Aorta (tissue), 5 donors: ENCODE data around the gene NF1. TPM values are rescaled to one million over a fixed set of nuclear protein-coding genes. Genes with fewer than 3 reads are reported as not detected.
A peak's percentile ranks its signal among the peaks of the same experiment; 100 is the strongest.

Experiments used
- ATAC-seq: fragments of 200-7000 bp; cut with Tn5 transposase; one replicate; pipeline ENCODE4 v1.9.1; 2022; ENCODE audit warnings: moderate library complexity; ENCODE audit not compliant: low FRiP score
- DNase-seq, 2 donors: peaks; one replicate each; pipeline ENCODE4 v3.0.0-alpha.2; 2020
- H3K27ac ChIP-seq, 2 donors: one replicate each; pipeline ENCODE4 v1.5.1; 2013; ENCODE audit warnings: low read length in 2 of 2, mild to moderate bottlenecking in 2 of 2, moderate library complexity in 2 of 2, control low read depth in 1 of 2, inconsistent platforms in 1 of 2, low read depth in 1 of 2
- H3K27me3 ChIP-seq, 2 donors: one replicate each; pipeline ENCODE4 v1.6.1; 2013; ENCODE audit warnings: control low read depth in 1 of 2, low read length in 1 of 2, mild to moderate bottlenecking in 1 of 2, moderate library complexity in 1 of 2; ENCODE audit not compliant: insufficient read depth in 2 of 2, control insufficient read depth in 1 of 2
- H3K36me3 ChIP-seq, 2 donors: one replicate each; pipeline ENCODE4 v1.6.1; 2013; ENCODE audit warnings: control low read depth in 1 of 2, low read length in 1 of 2, mild to moderate bottlenecking in 1 of 2; ENCODE audit not compliant: insufficient read depth in 2 of 2, control insufficient read depth in 1 of 2
- H3K4me1 ChIP-seq, 2 donors: one replicate each; pipeline ENCODE4 v1.6.1; 2013; ENCODE audit warnings: low read length in 2 of 2, control low read depth in 1 of 2, mild to moderate bottlenecking in 1 of 2, moderate library complexity in 1 of 2; ENCODE audit not compliant: insufficient read depth in 2 of 2, control insufficient read depth in 1 of 2
- H3K4me3 ChIP-seq, 2 donors: one replicate each; pipeline ENCODE4 v1.5.1; 2013; ENCODE audit warnings: low read length in 2 of 2, control low read depth in 1 of 2, mild to moderate bottlenecking in 1 of 2
- H3K9me3 ChIP-seq: one replicate; pipeline ENCODE4 v1.6.1; 2013; ENCODE audit warnings: mild to moderate bottlenecking, low read length; ENCODE audit not compliant: control insufficient read depth
- WGBS, 2 donors: extraction: QIAGEN DNeasy Blood & Tissue Kit; methylation state at CpG; one replicate each; pipeline ENCODE4 v1.1.7; 2013; 5-methylcytosine and 5-hydroxymethylcytosine counted together
- intact Hi-C, 2 donors: fragments of 100-400 bp; cut with DNase I; formaldehyde crosslinking; loops; one replicate each; pipeline versions ENCODE4 v1.14.2 to v1.15.0; 2022
- polyA plus RNA-seq, 2 donors: library from polyadenylated mRNA; stranded (reverse); fragments of 200-250 nt; gene quantifications; one replicate each; pipeline ENCODE4 v1.2.3, GENCODE V29; 2013
- total RNA-seq, 2 donors: library from RNA; stranded (reverse); fragmentation: NEBNext Ultra II Directional; extraction: Animal tissue kit (Norgen Biotek cat#: 25700); gene quantifications; one replicate each; pipeline ENCODE4 v1.2.1, GENCODE V29; 2021
- donor health status: healthy with polysubstance abuse.
- donor health status: Bipolar disorder and iron deficiency.
- donor health status: DM: no; HTN: no; CAD: no.
- donor health status: DM: no; HTN: no; CAD: no.
- donor health status: DM: yes; HTN: yes; CAD: no.

Gene NF1
- total and polyA plus RNA-seq, 4 donors: 4.1 to 93.9 (median 45.0) TPM

DNA sequence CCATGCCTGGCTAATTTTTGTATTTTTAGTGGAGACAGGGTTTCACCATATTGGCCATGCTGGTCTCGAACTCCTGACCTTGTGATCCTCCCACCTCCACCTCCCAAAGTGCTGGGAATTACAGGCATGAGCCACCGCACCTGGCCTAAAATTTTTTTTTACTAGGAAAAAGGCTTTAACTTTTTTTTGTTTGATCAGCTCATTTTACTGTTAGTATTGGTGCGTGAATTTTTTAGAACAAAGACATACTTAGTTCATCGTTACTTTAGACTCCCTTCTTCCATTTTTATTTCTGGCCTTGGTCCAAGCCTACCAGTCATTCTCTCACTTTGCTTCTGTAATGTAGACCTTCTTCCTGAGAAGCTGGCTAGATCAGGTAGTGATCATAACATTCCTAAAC, 271.3 kb downstream of the NF1 start:
- Histone ChIP-seq H3K27ac (no peak overlapping the region), H3K27me3 (no peaks in the 10 kb centered on the region), H3K4me3 (no peak overlapping the region), H3K4me1 (no peaks in the 10 kb centered on the region), H3K36me3 (peaks cover 0 to 2% of the 10 kb centered on the region in 2 donors), H3K9me3 (no peaks in the 10 kb centered on the region)
- WGBS, 2 donors: 98 to 99% methylated on average over 4 of the region's 4 CpGs
- intact Hi-C loops: no loop called here
- DNase-seq (no peak), ATAC-seq (no peak)

GRCh38 chr17:31369266-31369665, 274.5 kb downstream of the NF1 start:
- Histone ChIP-seq H3K4me1 (no peaks in the 10 kb centered on the region), H3K36me3 (peaks cover 2 to 3% of the 10 kb centered on the region in 2 donors), H3K27ac (no peak overlapping the region), H3K9me3 (no peaks in the 10 kb centered on the region), H3K4me3 (no peak overlapping the region), H3K27me3 (no peaks in the 10 kb centered on the region)
- DNase-seq: no peak
- ATAC-seq: no peak
- intact Hi-C loops: no loop called here

GRCh38 chr17:31371511-31372097, 276.8 kb downstream of the NF1 start:
- ATAC-seq (no peak), DNase-seq (no peak)
- Histone ChIP-seq H3K27ac (no peak overlapping the region), H3K27me3 (no peaks in the 10 kb centered on the region), H3K9me3 (no peaks in the 10 kb centered on the region), H3K4me1 (no peaks in the 10 kb centered on the region), H3K4me3 (no peak overlapping the region), H3K36me3 (peaks cover 2 to 3% of the 10 kb centered on the region in 2 donors)
- WGBS, 2 donors: 32% methylated on average over 4 of the region's 4 CpGs
- intact Hi-C loops: no loop called here

DNA sequence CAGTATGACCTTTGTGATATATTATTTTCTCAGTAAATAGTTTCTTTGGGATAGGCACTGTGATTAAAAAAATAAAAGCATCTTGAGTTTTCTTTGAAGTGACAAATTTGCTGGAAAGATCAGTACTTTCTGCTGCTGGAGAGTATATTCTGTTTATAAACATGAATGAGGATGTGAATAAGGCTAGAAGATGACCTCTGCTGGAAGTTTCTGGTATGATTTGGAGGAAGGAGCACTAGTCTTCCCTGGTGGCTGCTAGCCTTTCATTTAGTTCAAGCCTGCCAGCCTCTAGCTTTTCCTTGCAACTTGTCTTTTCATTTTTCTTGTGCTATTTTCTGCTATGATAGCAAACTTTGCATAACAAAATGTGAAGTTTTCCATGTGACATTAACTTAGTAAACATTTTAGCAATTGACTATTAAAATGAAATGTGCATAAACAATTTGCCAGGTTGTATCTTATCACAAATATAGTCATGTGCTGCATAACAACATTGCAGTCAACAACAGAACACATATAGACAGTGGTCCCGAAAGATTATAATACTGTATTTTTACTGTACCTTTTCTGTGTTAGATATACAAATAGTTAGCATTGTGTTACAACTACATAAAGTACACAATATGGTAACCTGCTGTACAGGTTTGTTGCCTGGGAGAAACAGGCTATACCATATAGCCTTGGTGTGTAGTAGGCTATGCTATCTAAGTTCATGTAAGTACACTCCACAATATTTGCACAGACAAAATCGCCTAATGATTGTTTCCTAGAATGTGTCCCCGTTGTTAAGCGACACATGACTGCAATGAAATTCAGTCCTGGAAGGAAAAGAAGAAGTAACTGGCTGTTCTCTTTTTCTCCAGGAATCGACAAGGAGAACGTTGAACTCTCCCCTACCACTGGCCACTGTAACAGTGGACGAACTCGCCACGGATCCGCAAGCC, 278.6 kb downstream of the NF1 start:
- Histone ChIP-seq H3K36me3 (peaks cover 2 to 3% of the 10 kb centered on the region in 2 donors), H3K4me3 (no peak overlapping the region), H3K27me3 (no peaks in the 10 kb centered on the region), H3K27ac (no peak overlapping the region), H3K9me3 (no peaks in the 10 kb centered on the region), H3K4me1 (no peaks in the 10 kb centered on the region)
- 90 to 91% methylated on average over 10 of the region's 10 CpGs for WGBS, 2 donors
- intact Hi-C loops: no loop called here
- ATAC-seq (peak; percentile 65), DNase-seq (no peak)

DNA sequence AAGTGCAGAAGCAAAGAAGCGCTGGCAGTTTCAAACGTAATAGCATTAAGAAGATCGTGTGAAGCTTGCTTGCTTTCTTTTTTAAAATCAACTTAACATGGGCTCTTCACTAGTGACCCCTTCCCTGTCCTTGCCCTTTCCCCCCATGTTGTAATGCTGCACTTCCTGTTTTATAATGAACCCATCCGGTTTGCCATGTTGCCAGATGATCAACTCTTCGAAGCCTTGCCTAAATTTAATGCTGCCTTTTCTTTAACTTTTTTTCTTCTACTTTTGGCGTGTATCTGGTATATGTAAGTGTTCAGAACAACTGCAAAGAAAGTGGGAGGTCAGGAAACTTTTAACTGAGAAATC, 279.3 kb downstream of the NF1 start:
- Histone ChIP-seq H3K9me3 (no peaks in the 10 kb centered on the region), H3K27ac (no peak overlapping the region), H3K4me3 (no peak overlapping the region), H3K4me1 (no peaks in the 10 kb centered on the region), H3K36me3 (peaks cover 2 to 3% of the 10 kb centered on the region in 2 donors), H3K27me3 (no peaks in the 10 kb centered on the region)
- 81 to 82% methylated on average over 6 of the region's 6 CpGs for WGBS, 2 donors
- no peak for ATAC-seq
- intact Hi-C loops: no loop called here
- DNase-seq: no peak

GRCh38 chr17:31374503-31374902, 279.7 kb downstream of the NF1 start:
- Histone ChIP-seq H3K4me1 (no peaks in the 10 kb centered on the region), H3K9me3 (no peaks in the 10 kb centered on the region), H3K4me3 (no peak overlapping the region), H3K27ac (no peak overlapping the region), H3K27me3 (no peaks in the 10 kb centered on the region), H3K36me3 (peaks cover 2 to 3% of the 10 kb centered on the region in 2 donors)
- DNase-seq (no peak), ATAC-seq (no peak)
- intact Hi-C loops: no loop called here
- WGBS, 2 donors: 92 to 96% methylated on average over 2 of the region's 2 CpGs

- no peaks in the 10 kb centered on the region for H3K27me3 ChIP-seq
- no peak overlapping the region for H3K4me3 ChIP-seq
- H3K27ac ChIP-seq: no peak overlapping the region
- intact Hi-C loops: no loop called here
- no peaks in the 10 kb centered on the region for H3K9me3 ChIP-seq
- H3K36me3 ChIP-seq: peaks cover 0 to 2% of the 10 kb centered on the region in 2 donors
- DNase-seq: no peak
- no peak for ATAC-seq
- no peaks in the 10 kb centered on the region for H3K4me1 ChIP-seq
Observed at GRCh38 chr17:31378638-31379037, 283.9 kb downstream of the NF1 start.

DNA sequence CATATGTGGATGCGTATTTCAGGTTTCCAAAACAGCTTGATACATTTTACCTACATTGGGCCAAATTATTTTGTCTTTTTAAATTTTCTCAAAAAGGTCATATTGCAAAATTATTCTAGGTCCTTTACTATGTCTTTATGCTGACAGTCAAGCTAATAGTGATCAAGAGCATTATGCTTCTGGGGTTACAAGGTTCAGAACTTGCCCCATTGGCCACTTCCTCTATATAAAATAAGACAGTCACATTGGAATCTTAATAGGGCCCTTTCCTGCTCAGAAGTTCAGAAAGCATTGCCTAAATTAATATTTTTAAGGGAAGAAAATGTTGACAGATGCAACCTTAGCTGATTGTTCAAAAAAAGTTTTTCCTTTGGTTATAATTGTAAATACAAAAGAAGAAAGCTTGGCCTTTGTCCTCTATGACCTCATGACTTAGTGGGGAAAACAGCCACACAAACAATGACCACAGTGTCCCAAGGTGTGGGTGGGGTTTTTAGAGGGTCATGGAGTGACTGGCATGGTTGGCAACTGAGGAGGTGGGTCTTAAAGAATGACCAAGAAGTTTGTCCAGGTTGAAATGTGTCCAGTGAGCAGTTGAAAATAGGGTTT, 284.9 kb downstream of the NF1 start:
- H3K27me3 ChIP-seq: no peaks in the 10 kb centered on the region
- ATAC-seq (no peak), DNase-seq (no peak)
- no peaks in the 10 kb centered on the region for H3K4me1 ChIP-seq
- intact Hi-C loops: no loop called here
- H3K9me3 ChIP-seq: no peaks in the 10 kb centered on the region
- no peaks in the 10 kb centered on the region for H3K36me3 ChIP-seq
- WGBS, 2 donors: 98% methylated on average over 1 of the region's 1 CpG
- no peak overlapping the region for H3K27ac ChIP-seq
- H3K4me3 ChIP-seq: no peak overlapping the region
